ENCODE data around the gene SNAPC1.
"Not testable (repeated sequence)": the region's sequence is repeated elsewhere in the genome, so short reads cannot be mapped to it uniquely, and the experiment has no call there.

Gene SNAPC1

DNA sequence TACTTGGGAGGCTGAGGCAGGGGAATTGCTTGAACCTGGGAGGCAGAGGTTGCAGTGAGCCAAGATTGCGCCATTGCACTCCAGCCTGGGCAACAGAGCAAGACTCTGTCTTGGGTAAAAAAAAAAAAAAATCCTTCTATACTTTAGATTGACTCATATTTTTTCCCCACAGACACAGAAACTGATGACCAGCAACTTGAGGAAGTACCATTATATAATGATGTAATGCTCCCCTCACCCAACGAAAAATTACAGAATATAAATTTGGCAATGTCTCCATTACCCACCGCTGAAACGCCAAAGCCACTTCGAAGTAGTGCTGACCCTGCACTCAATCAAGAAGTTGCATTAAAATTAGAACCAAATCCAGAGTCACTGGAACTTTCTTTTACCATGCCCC, 24.3 kb upstream of the SNAPC1 start:
- DNase-seq (ENCODE audit: insufficient read length, low spot score) (no peak), FAIRE-seq (no peak)
- no peak for TF ChIP-seq POLR2A (IDR thresholded peaks at IDR 0.05; ENCODE audit: low read depth, low read length)

DNA sequence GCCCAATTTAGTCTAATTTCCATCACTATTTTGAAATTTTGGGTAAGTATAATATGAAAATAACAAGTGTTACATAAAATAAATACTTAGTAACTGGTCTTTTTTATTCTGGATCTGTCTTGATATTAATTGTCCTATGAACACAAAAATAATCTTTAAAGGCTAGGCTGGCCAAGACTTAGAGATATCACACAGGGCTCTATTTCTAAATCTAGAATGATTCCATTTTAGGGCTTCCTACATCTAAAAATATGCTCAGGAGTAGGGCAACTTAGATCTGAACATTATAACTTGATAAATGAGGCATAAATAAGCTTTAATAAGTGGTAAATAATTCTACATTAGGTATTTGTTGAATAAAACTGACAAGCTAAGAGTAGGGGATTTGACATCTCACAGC, 23.1 kb upstream of the SNAPC1 start:
- TF ChIP-seq POLR2A (IDR thresholded peaks at IDR 0.05; ENCODE audit: low read depth, low read length), result no peak
- FAIRE-seq (no peak), DNase-seq (ENCODE audit: insufficient read length, low spot score) (no peak)

DNA sequence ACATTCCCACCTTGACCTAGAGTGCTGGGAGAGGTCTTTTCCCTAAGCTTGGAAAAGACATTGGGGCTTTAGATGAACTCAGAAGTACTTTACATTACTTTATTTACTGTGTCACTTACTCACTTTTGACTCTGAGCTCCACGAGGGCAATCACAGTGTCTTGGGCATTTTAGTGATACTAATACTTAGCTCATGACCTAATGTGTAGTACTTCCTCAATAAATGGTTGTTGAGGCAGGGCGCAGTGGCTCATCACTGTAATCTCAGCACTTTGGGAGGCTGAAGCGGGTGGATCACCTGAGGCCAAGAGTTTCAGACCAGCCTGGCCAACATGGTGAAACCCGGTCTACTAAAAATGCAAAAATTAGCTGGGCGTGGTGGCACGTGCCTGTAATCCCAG, 19.8 kb upstream of the SNAPC1 start:
- no peak for TF ChIP-seq POLR2A (IDR thresholded peaks at IDR 0.05; ENCODE audit: low read depth, low read length)
- DNase-seq (ENCODE audit: insufficient read length, low spot score) (no peak), FAIRE-seq (no peak)

DNA sequence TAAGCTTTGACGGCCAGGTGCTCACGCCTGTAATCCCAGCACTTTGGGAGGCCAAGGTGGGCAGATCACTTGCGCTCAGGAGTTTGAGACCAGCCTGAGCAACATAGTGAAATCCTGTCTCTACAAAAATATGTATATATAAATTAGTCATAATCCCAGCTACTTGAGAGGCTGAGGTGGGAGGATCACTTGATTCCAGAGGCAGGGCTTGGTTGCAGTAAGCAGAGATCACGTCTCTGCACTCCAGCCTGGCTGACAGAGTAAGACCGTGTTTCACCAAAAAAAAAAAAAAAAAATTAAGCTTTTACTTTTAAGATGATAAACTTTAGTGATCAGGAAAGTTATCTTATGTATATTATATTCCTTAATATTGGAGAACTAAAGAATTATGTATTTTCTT, 18.0 kb upstream of the SNAPC1 start:
- FAIRE-seq (no peak), DNase-seq (ENCODE audit: insufficient read length, low spot score) (no peak)
- no peak for TF ChIP-seq POLR2A (IDR thresholded peaks at IDR 0.05; ENCODE audit: low read depth, low read length)

DNA sequence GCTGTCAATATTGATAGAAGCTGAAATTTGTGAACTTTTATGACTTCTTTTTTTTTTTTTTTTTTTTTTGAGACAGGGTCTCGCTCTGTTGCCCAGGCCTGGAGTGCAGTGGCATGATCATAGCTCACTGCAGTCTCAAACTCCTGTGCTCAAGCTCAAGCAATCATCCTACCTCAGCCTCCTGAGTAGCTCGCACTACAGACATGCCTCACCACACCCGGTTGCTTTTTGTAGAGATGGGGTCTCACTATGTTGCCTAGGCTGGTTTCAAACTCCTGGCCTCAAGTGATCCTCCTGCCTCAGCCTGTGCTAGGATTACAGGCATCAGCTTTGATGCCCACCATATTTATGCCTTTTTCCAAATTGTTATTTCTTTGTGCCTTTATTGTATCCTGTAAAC, 15.9 kb upstream of the SNAPC1 start:
- FAIRE-seq; DNase-seq (ENCODE audit: insufficient read length, low spot score): not testable (repeated sequence)

GRCh38 chr14:61746881-61747280, 15.3 kb upstream of the SNAPC1 start:
- no peak for TF ChIP-seq POLR2A (IDR thresholded peaks at IDR 0.05; ENCODE audit: low read depth, low read length)
- FAIRE-seq (peak; percentile 15), DNase-seq (ENCODE audit: insufficient read length, low spot score) (no peak)

GRCh38 chr14:61747342-61747741, 14.9 kb upstream of the SNAPC1 start:
- no peak for DNase-seq (ENCODE audit: insufficient read length, low spot score)
- no peak for FAIRE-seq
- no peak for TF ChIP-seq POLR2A (IDR thresholded peaks at IDR 0.05; ENCODE audit: low read depth, low read length)

- FAIRE-seq, result no peak
- no peak for TF ChIP-seq POLR2A (IDR thresholded peaks at IDR 0.05; ENCODE audit: low read depth, low read length)
- no peak for DNase-seq (ENCODE audit: insufficient read length, low spot score)
Observed at GRCh38 chr14:61749264-61749663, 13.0 kb upstream of the SNAPC1 start.

GRCh38 chr14:61749867-61750266, 12.4 kb upstream of the SNAPC1 start:
- TF ChIP-seq POLR2A (IDR thresholded peaks at IDR 0.05; ENCODE audit: low read depth, low read length), result no peak
- FAIRE-seq (peak; percentile 55), DNase-seq (ENCODE audit: insufficient read length, low spot score) (no peak)

- FAIRE-seq (no peak), DNase-seq (ENCODE audit: insufficient read length, low spot score) (no peak)
- no peak for TF ChIP-seq POLR2A (IDR thresholded peaks at IDR 0.05; ENCODE audit: low read depth, low read length)
Observed at GRCh38 chr14:61750708-61751474, 11.3 kb upstream of the SNAPC1 start.

- no peak for TF ChIP-seq POLR2A (IDR thresholded peaks at IDR 0.05; ENCODE audit: low read depth, low read length)
- no peak for DNase-seq (ENCODE audit: insufficient read length, low spot score)
- no peak for FAIRE-seq
Observed at GRCh38 chr14:61751475-61751989, 10.7 kb upstream of the SNAPC1 start.

DNA sequence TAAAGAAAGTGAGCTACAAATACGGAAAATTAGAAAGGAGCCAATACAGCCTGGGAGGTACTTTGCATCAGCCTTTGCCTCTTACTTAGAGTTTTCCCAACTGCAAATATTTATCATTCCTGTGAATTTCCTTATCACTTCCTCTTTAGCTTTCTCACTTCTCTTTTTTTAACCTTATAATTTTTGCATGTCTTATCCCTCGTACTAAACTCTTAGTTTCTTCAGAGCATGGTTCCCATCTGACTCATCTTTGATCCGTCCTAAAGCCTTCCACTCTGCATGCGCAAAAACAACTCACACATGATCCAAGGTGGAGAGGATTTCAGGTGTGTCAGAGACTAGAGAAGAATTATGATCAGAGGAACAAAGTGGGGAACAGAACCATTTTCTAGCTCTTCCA, 9.6 kb upstream of the SNAPC1 start:
- no peak for DNase-seq (ENCODE audit: insufficient read length, low spot score)
- FAIRE-seq, result peak; percentile 43

DNA sequence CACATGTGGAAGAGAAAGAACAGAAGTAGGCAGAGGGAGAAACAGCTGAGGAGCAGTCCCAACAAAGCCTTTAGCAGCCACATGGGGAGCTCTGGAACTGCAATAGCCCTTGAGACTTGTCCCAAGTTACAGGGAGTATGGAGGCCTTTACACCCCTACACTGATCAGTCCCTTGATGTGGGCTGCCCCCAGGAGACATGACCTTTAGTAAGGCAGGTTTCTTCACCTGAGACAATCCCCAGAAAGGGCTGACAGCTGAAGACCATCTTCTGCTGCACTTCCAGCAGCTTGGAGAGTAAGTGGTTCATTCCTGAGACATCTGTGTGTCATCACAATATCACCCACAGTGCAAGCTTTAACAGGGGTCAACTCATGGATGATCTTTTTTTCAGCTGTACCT, 8.6 kb upstream of the SNAPC1 start:
- no peak for DNase-seq (ENCODE audit: insufficient read length, low spot score)
- FAIRE-seq, result peak; percentile 83
- TF ChIP-seq POLR2A (IDR thresholded peaks at IDR 0.05; ENCODE audit: low read depth, low read length), result no peak

More for the DNA sequence above, 9.6 kb upstream of the SNAPC1 start:
- no peak for TF ChIP-seq POLR2A (IDR thresholded peaks at IDR 0.05; ENCODE audit: low read depth, low read length)

DNA sequence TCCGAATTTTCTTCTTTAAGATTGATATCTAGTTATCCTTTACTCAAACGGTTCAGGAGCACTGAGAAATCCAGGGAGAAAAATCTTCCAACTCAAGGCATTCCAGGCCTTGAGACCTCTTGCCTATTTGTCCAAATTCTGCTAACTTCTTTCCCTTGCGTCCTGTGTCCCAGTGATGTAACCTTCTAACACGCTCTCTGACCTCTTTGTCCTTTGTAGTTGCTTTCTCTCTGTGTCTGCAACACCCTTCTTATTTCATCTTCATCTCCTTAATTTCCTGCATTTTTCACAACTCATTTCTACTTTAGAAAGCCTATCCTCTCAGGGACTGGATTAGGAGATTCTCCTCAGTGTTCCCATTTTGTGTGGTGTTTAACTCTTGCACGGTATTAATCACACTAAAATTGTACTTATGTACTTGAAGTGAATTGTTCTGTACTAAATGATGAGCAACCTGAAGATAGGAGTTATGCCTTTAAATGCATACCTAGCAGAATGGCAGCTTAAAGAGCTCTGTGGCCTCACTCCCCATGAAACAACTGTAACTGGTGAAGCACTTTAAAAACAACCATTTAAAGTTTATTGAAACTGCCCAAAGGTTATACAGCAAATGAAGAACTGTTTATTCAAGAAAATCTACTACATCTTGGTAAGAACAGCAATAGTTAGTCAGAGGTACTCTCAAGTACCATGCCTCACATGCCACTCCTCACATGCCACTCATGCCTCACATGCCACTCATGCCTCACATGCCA, 7.4 kb upstream of the SNAPC1 start:
- FAIRE-seq, result peak; percentile 86
- DNase-seq (ENCODE audit: insufficient read length, low spot score), result no peak
- no peak for TF ChIP-seq POLR2A (IDR thresholded peaks at IDR 0.05; ENCODE audit: low read depth, low read length)

DNA sequence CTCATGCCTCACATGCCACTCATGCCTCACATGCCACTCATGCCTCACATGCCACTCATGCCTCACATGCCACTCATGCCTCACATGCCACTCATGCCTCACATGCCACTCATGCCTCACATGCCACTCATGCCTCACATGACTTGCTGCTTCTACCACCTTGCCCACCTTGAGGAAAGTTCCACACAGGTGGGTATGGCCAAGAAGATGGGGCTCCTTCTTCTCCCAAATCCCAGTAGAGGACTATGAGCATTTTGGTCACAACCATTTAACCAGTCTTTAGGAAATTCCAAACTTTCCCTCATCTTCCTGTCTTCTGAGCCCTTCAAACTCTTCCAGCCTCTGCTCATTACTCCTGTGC, 6.9 kb upstream of the SNAPC1 start:
- not testable (repeated sequence) for DNase-seq (ENCODE audit: insufficient read length, low spot score); FAIRE-seq

All from H54 (cell line).